ENCODE results near the gene LRRTM4.

- TF ChIP-seq CTCF (IDR thresholded peaks at IDR 0.05; ENCODE audit: low read length) (no peak), EZH2 (IDR thresholded peaks at IDR 0.05; ENCODE audit: borderline replicate concordance, low read length) (no peak)
These were observed 496.5 kb downstream of the LRRTM4 start for GRCh38 chr2:77025714-77026113.

All from OCI-LY1 (cell line).